MM.1S (cell line): ENCODE data around the gene SPIRE1.

Experiments used
- DNase-seq: peaks from one replicate; pipeline ENCODE4 v3.0.0-alpha.2; 2015
- H2AFZ ChIP-seq: fragments of 300-600 bp; sonication (generic); 2 replicates; pipeline ENCODE4 v1.6.0; 2016; ENCODE audit warnings: antibody characterized with exemption, low read length
- H3F3A ChIP-seq: fragments of 300-600 bp; sonication (generic); 2 replicates; pipeline ENCODE4 v1.6.1; 2016; ENCODE audit warnings: mild to moderate bottlenecking, antibody characterized with exemption, low read length, moderate library complexity, mixed read lengths; ENCODE audit not compliant: insufficient read depth
- H3K27ac ChIP-seq: fragments of 300-600 bp; sonication (generic); 2 replicates; pipeline ENCODE4 v1.5.1; 2016; ENCODE audit warnings: mild to moderate bottlenecking, low read length
- H3K27me3 ChIP-seq: fragments of 300-600 bp; sonication (generic); replicated peaks from 2 replicates; pipeline ENCODE4 v1.6.0; 2016; ENCODE audit warnings: low read length; ENCODE audit not compliant: insufficient read depth
- H3K36me3 ChIP-seq: fragments of 300-600 bp; sonication (generic); replicated peaks from 2 replicates; pipeline ENCODE4 v1.6.1; 2016; ENCODE audit warnings: mild to moderate bottlenecking, low read length, mixed read lengths; ENCODE audit not compliant: insufficient read depth
- H3K4me1 ChIP-seq: fragments of 300-600 bp; sonication (generic); 2 replicates; pipeline ENCODE4 v1.6.1; 2016; ENCODE audit warnings: low read length, mixed read lengths
- H3K4me2 ChIP-seq: fragments of 300-600 bp; sonication (generic); 2 replicates; pipeline ENCODE4 v1.6.0; 2016; ENCODE audit warnings: low read depth, low read length
- H3K4me3 ChIP-seq: fragments of 300-600 bp; sonication (generic); 2 replicates; pipeline ENCODE4 v1.5.1; 2016; ENCODE audit warnings: low read length, mixed read lengths
- H3K79me2 ChIP-seq: fragments of 300-600 bp; sonication (generic); 2 replicates; pipeline ENCODE4 v1.6.1; 2016; ENCODE audit warnings: mixed run types, low read length, mixed read lengths
- H3K9ac ChIP-seq: fragments of 300-600 bp; sonication (generic); 2 replicates; pipeline ENCODE4 v1.6.1; 2016; ENCODE audit warnings: low read length, mixed read lengths
- H3K9me2 ChIP-seq: fragments of 300-600 bp; sonication (generic); replicated peaks from 2 replicates; pipeline ENCODE4 v1.6.1; 2016; ENCODE audit warnings: mild to moderate bottlenecking, low read length, mixed read lengths; ENCODE audit not compliant: insufficient read depth
- H3K9me3 ChIP-seq: fragments of 300-600 bp; sonication (generic); replicated peaks from 2 replicates; pipeline ENCODE4 v1.6.1; 2016; ENCODE audit warnings: mild to moderate bottlenecking, low read length, mixed read lengths; ENCODE audit not compliant: insufficient read depth
- H4K20me1 ChIP-seq: fragments of 300-600 bp; sonication (generic); 2 replicates; pipeline ENCODE4 v1.6.1; 2016; ENCODE audit warnings: mild to moderate bottlenecking, low read length, moderate library complexity, mixed read lengths; ENCODE audit not compliant: insufficient read depth
- EZH2 ChIP-seq: fragments of 300-600 bp; sonication (generic); optimal IDR thresholded peaks from 2 replicates; pipeline ENCODE3; 2017; ENCODE audit warnings: low read depth, mild to moderate bottlenecking, antibody characterized with exemption, low read length, mixed read lengths
- EZH2phosphoT487 ChIP-seq: fragments of 300-600 bp; sonication (generic); IDR thresholded peaks from 2 replicates; pipeline ENCODE4 v1.6.1; 2018; ENCODE audit warnings: antibody characterized with exemption, low read length
- TF ChIP-seq, protein P1 (sequence below): fragments of 300-600 bp; sonication (generic); IDR thresholded peaks from 2 replicates; pipeline ENCODE4 v1.5.1; 2016; ENCODE audit warnings: antibody characterized with exemption, low read length, mixed read lengths

The SPIRE1 gene

DNA sequence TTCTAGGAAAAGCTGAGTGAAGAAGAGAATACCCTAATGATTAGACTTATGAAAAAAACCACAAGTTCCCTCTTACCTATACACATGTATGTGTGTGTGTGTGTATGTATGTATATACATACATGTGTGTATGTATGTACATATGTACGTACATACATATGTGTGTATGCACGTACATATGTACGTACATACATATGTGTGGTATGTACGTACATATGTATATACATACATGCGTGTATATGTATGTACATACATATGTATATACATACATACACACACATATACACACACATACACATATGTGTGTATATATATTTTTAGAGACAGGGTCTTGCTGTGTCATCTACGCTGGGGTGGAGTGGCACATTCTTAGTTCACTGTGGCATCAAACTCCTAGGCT is 196.6 kb downstream of the SPIRE1 start:
- Histone ChIP-seq H3K4me3 (no peak overlapping the region), H4K20me1 (no peaks in the 10 kb centered on the region), H3K9me2 (no peaks in the 10 kb centered on the region), H3K79me2 (no peaks in the 10 kb centered on the region), H3K9ac (no peak overlapping the region), H3K9me3 (no peaks in the 10 kb centered on the region), H3K36me3 (no peaks in the 10 kb centered on the region), H3K27me3 (no peaks in the 10 kb centered on the region), H3F3A (no peaks in the 10 kb centered on the region), H3K4me2 (no peak overlapping the region), H2AFZ (no peak overlapping the region), H3K4me1 (no peaks in the 10 kb centered on the region), H3K27ac (no peak overlapping the region)
- TF ChIP-seq, protein P1, sequence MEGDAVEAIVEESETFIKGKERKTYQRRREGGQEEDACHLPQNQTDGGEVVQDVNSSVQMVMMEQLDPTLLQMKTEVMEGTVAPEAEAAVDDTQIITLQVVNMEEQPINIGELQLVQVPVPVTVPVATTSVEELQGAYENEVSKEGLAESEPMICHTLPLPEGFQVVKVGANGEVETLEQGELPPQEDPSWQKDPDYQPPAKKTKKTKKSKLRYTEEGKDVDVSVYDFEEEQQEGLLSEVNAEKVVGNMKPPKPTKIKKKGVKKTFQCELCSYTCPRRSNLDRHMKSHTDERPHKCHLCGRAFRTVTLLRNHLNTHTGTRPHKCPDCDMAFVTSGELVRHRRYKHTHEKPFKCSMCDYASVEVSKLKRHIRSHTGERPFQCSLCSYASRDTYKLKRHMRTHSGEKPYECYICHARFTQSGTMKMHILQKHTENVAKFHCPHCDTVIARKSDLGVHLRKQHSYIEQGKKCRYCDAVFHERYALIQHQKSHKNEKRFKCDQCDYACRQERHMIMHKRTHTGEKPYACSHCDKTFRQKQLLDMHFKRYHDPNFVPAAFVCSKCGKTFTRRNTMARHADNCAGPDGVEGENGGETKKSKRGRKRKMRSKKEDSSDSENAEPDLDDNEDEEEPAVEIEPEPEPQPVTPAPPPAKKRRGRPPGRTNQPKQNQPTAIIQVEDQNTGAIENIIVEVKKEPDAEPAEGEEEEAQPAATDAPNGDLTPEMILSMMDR = no peak
- TF ChIP-seq EZH2 = no peak
- no peak for TF ChIP-seq EZH2phosphoT487
- DNase-seq = no peak

DNA sequence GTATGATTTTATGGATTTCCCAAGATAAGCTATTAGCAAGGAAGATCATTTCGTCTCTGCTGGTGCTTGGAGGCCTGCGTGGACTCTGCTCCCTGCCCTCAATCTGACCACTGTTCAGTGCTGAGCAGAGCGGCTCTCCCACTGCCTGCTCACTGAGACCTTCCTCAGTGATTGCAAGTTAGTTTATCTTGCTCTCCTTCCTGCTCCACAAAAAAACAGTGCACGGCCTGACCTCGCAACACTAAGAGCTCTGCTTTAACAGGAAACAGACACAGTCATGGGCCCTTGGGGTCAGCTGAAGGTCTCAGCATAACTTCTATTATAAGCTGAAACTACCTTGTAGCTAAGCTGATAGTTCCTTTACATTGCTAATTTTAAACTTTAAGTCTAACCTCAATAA is 197.0 kb downstream of the SPIRE1 start:
- no peak overlapping the region for H3K4me2 ChIP-seq

DNA sequence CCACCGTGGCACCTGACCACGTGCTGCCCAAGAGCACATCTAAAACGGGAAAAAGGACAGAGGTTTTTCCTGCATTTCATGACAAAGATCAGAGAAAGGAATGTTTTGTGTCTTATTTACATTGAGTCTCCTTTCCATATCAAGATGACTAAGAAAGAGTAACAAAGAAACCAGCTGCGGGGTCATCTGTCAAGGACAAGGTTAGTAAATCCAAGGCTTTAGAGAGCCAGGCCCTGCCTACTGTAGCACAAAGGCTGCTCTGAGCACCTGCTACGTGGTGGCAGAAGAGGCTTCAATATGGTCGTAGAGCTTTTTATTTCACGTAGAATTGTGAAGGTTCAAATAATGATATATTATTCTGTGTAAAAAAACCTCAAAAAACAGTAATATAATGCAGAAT is 199.1 kb downstream of the SPIRE1 start:
- Histone ChIP-seq H4K20me1 (no peaks in the 10 kb centered on the region), H2AFZ (no peak overlapping the region), H3K27ac (no peak overlapping the region), H3K4me3 (no peak overlapping the region), H3K9ac (no peak overlapping the region), H3K4me2 (no peak overlapping the region), H3K79me2 (no peaks in the 10 kb centered on the region), H3K9me3 (no peaks in the 10 kb centered on the region), H3K9me2 (no peaks in the 10 kb centered on the region), H3K36me3 (no peaks in the 10 kb centered on the region), H3F3A (no peaks in the 10 kb centered on the region), H3K27me3 (no peaks in the 10 kb centered on the region), H3K4me1 (no peaks in the 10 kb centered on the region)
- TF ChIP-seq EZH2 = no peak
- no peak for DNase-seq

More for the DNA sequence above, 197.0 kb downstream of the SPIRE1 start:
- Histone ChIP-seq H3K9me3 (no peaks in the 10 kb centered on the region), H3K27ac (no peak overlapping the region), H3K79me2 (no peaks in the 10 kb centered on the region), H3K36me3 (no peaks in the 10 kb centered on the region), H4K20me1 (no peaks in the 10 kb centered on the region), H3K4me1 (no peaks in the 10 kb centered on the region), H2AFZ (no peak overlapping the region), H3K27me3 (no peaks in the 10 kb centered on the region), H3F3A (no peaks in the 10 kb centered on the region), H3K4me3 (no peak overlapping the region), H3K9ac (no peak overlapping the region), H3K9me2 (no peaks in the 10 kb centered on the region)
- DNase-seq = no peak
- TF ChIP-seq EZH2 (no peak), EZH2phosphoT487 (no peak)
- TF ChIP-seq, protein P1 = no peak

DNA sequence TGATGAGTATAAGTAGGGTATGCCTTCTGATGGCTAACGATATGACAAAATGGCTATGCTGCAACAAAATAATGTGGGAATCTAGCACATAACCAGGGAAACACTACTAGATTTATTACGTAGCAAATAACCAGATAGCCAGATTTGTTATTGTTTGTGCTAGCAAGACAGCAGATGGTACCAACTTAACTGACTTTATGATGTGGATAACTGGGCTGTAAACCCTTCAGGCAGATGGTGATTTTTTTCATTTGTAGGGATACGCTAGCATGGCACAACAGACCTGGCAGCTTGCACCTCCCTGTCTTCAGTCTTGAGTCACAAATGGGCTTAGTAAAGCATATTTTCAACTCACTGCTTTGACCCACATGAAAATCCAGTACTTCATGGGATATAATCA is 201.5 kb downstream of the SPIRE1 start:
- Histone ChIP-seq H3K4me1 (no peaks in the 10 kb centered on the region), H3F3A (no peaks in the 10 kb centered on the region), H3K4me2 (no peak overlapping the region), H3K27ac (no peak overlapping the region), H4K20me1 (no peaks in the 10 kb centered on the region), H3K9me3 (no peaks in the 10 kb centered on the region), H3K79me2 (no peaks in the 10 kb centered on the region), H3K9ac (no peak overlapping the region), H3K27me3 (no peaks in the 10 kb centered on the region), H3K36me3 (no peaks in the 10 kb centered on the region), H3K4me3 (no peak overlapping the region), H2AFZ (no peak overlapping the region), H3K9me2 (no peaks in the 10 kb centered on the region)
- DNase-seq = no peak
- TF ChIP-seq EZH2 (no peak), EZH2phosphoT487 (no peak)
- TF ChIP-seq, protein P1 = no peak
